ENCODE measurements around the gene ANKS3. TPM values are rescaled to one million over a fixed set of nuclear protein-coding genes. Genes with fewer than 3 reads are reported as not detected.
A peak's percentile ranks its signal among the peaks of the same experiment; 100 is the strongest.

ANKS3 gene
- total RNA-seq, 1 donor, result 39.4 TPM

GRCh38 chr16:4698321-4699045 is 35.6 kb downstream of the ANKS3 start:
- Histone ChIP-seq H3K36me3 (ENCODE audit: insufficient read depth, low read length) (peaks cover 51% of the 10 kb centered on the region), H3K27me3 (ENCODE audit: insufficient read depth, low read length) (no peaks in the 10 kb centered on the region)
- TF ChIP-seq CTCF (IDR thresholded peaks at IDR 0.05; ENCODE audit: extremely low read depth, low read depth, low read length), result no peak

GRCh38 chr16:4697848-4698291 is 36.2 kb downstream of the ANKS3 start:
- H3K79me2 ChIP-seq (ENCODE audit: insufficient read depth, low read length), result peaks cover 9% of the 10 kb centered on the region
- H3K4me1 ChIP-seq (ENCODE audit: insufficient read depth, low read length), result peaks cover 13% of the 10 kb centered on the region
- H3K4me3 ChIP-seq (ENCODE audit: insufficient read depth, low read length), result no peak overlapping the region
- no peaks in the 10 kb centered on the region for H3K27me3 ChIP-seq (ENCODE audit: insufficient read depth, low read length)
- DNase-seq (ENCODE audit: insufficient read length, low spot score, missing footprints), result peak; percentile 76
- peaks cover 49% of the 10 kb centered on the region for H3K36me3 ChIP-seq (ENCODE audit: insufficient read depth, low read length)
- no peak overlapping the region for H2AFZ ChIP-seq (ENCODE audit: low read length)
- no peaks in the 10 kb centered on the region for H3K9me3 ChIP-seq (ENCODE audit: low read depth, low read length)
- H3K4me2 ChIP-seq (ENCODE audit: insufficient read depth, low read length), result no peak overlapping the region
- peaks cover 13% of the 10 kb centered on the region for H4K20me1 ChIP-seq (ENCODE audit: insufficient read depth, low read length)
- TF ChIP-seq CTCF (IDR thresholded peaks at IDR 0.05; ENCODE audit: extremely low read depth, low read depth, low read length), result no peak
- H3K27ac ChIP-seq (ENCODE audit: low read depth, low read length), result no peak overlapping the region

More at GRCh38 chr16:4698321-4699045, 35.6 kb downstream of the ANKS3 start:
- Histone ChIP-seq H3K4me2 (ENCODE audit: insufficient read depth, low read length) (no peak overlapping the region), H2AFZ (ENCODE audit: low read length) (no peak overlapping the region), H3K4me1 (ENCODE audit: insufficient read depth, low read length) (peaks cover 13% of the 10 kb centered on the region), H4K20me1 (ENCODE audit: insufficient read depth, low read length) (peaks cover 13% of the 10 kb centered on the region), H3K79me2 (ENCODE audit: insufficient read depth, low read length) (peaks cover 9% of the 10 kb centered on the region), H3K4me3 (ENCODE audit: insufficient read depth, low read length) (no peak overlapping the region), H3K9me3 (ENCODE audit: low read depth, low read length) (no peaks in the 10 kb centered on the region), H3K27ac (ENCODE audit: low read depth, low read length) (no peak overlapping the region)
- DNase-seq (ENCODE audit: insufficient read length, low spot score, missing footprints), result peak; percentile 53

GRCh38 chr16:4696905-4697847 is 36.9 kb downstream of the ANKS3 start:
- H3K36me3 ChIP-seq (ENCODE audit: insufficient read depth, low read length), result peaks cover 47% of the 10 kb centered on the region
- no peak for TF ChIP-seq CTCF (IDR thresholded peaks at IDR 0.05; ENCODE audit: extremely low read depth, low read depth, low read length)

More at GRCh38 chr16:4696905-4697847, 36.9 kb downstream of the ANKS3 start:
- Histone ChIP-seq H4K20me1 (ENCODE audit: insufficient read depth, low read length) (peaks cover 16% of the 10 kb centered on the region), H3K4me3 (ENCODE audit: insufficient read depth, low read length) (no peak overlapping the region), H3K9me3 (ENCODE audit: low read depth, low read length) (no peaks in the 10 kb centered on the region), H3K4me1 (ENCODE audit: insufficient read depth, low read length) (peaks cover 15% of the 10 kb centered on the region), H3K27me3 (ENCODE audit: insufficient read depth, low read length) (no peaks in the 10 kb centered on the region), H3K27ac (ENCODE audit: low read depth, low read length) (no peak overlapping the region), H2AFZ (ENCODE audit: low read length) (no peak overlapping the region), H3K79me2 (ENCODE audit: insufficient read depth, low read length) (peaks cover 9% of the 10 kb centered on the region), H3K4me2 (ENCODE audit: insufficient read depth, low read length) (no peak overlapping the region)
- peak; percentile 67 for DNase-seq (ENCODE audit: insufficient read length, low spot score, missing footprints)
